SK-N-SH (cell line): ENCODE measurements around the gene INSC. TPM values are rescaled to one million over a fixed set of nuclear protein-coding genes. Genes with fewer than 3 reads are reported as not detected.

Experiments
- CTCF ChIA-PET: fragments of 300-600, 350-600 bp; formaldehyde crosslinking; extraction: SDS; loops from one replicate; lab custom pipeline; 2021; lab: Yijun Ruan, JAX
- POLR2A ChIA-PET: fragments of 350-600 bp; sonication (Branson Sonifier 250); formaldehyde crosslinking; extraction: SDS; loops from one replicate; lab custom pipeline; 2020; ENCODE audit warnings: antibody characterized with exemption, inconsistent platforms; lab: Yijun Ruan, JAX
- DNase-seq: peaks from one replicate; pipeline ENCODE4 v3.0.0; 2012
- H2AFZ ChIP-seq: fragments of 200-600 bp; sonication (generic); 2 replicates; pipeline ENCODE4 v1.8.1; 2016; ENCODE audit warnings: antibody characterized with exemption, mild to moderate bottlenecking, low read depth
- H3F3A ChIP-seq: fragments of 200-600 bp; sonication (generic); replicated peaks from 2 replicates; pipeline ENCODE3; 2016; ENCODE audit warnings: antibody characterized with exemption, mild to moderate bottlenecking; ENCODE audit not compliant: insufficient read depth
- H3K27ac ChIP-seq, 2 experiments: fragments of 200-500 bp in 1 of 2; fragments of 200-600 bp in 1 of 2; sonication (Bioruptor generic) in 1 of 2; sonication (generic), shearing (Covaris generic) in 1 of 2; 2 replicates each; pipeline versions ENCODE4 v1.5.1 to v1.6.1; 2014 to 2016; ENCODE audit warnings: low read depth in 2 of 2, inconsistent platforms in 1 of 2, low read length in 1 of 2, mild to moderate bottlenecking in 1 of 2, mixed read lengths in 1 of 2
- H3K27me3 ChIP-seq: fragments of 200-600 bp; sonication (generic), shearing (Covaris generic); 2 replicates; pipeline ENCODE4 v1.6.1; 2016; ENCODE audit warnings: mixed run types; ENCODE audit not compliant: insufficient read depth
- H3K36me3 ChIP-seq, 2 experiments: fragments of 200-500 bp in 1 of 2; fragments of 200-600 bp in 1 of 2; sonication (Bioruptor generic) in 1 of 2; sonication (generic) in 1 of 2; replicated peaks in 1 of 2; 2 replicates each; pipeline versions ENCODE3 to v1.5.1; 2014 to 2016; ENCODE audit warnings: low read length in 1 of 2, mild to moderate bottlenecking in 1 of 2; ENCODE audit not compliant: insufficient read depth in 2 of 2, control insufficient read depth in 1 of 2
- H3K4me1 ChIP-seq, 2 experiments: fragments of 200-500 bp in 1 of 2; fragments of 200-600 bp in 1 of 2; sonication (Bioruptor generic) in 1 of 2; sonication (generic), shearing (Covaris generic) in 1 of 2; 2 replicates each; pipeline versions ENCODE4 v1.5.1 to v1.6.1; 2014 to 2016; ENCODE audit warnings: low read depth in 1 of 2, low read length in 1 of 2, mixed run types in 1 of 2; ENCODE audit not compliant: insufficient read depth in 2 of 2, control insufficient read depth in 1 of 2
- H3K4me2 ChIP-seq: fragments of 200-600 bp; sonication (generic), shearing (Covaris generic); 2 replicates; pipeline ENCODE4 v1.6.1; 2017; ENCODE audit warnings: mixed run types
- H3K4me3 ChIP-seq, 2 experiments: fragments of 200-500 bp in 1 of 2; fragments of 200-600 bp in 1 of 2; sonication (Bioruptor generic) in 1 of 2; sonication (generic), shearing (Covaris generic) in 1 of 2; 2 replicates each; pipeline versions ENCODE4 v1.5.1 to v1.8.1; 2014 to 2016; ENCODE audit warnings: low read depth in 2 of 2, inconsistent platforms in 1 of 2, low read length in 1 of 2, mild to moderate bottlenecking in 1 of 2, mixed read lengths in 1 of 2, moderate library complexity in 1 of 2
- H3K79me2 ChIP-seq: fragments of 200-600 bp; sonication (generic); 2 replicates; pipeline ENCODE4 v1.8.1; 2017; ENCODE audit warnings: mild to moderate bottlenecking; ENCODE audit not compliant: insufficient read depth
- H3K9ac ChIP-seq: fragments of 200-600 bp; sonication (generic); 2 replicates; pipeline ENCODE4 v1.6.1; 2017; ENCODE audit warnings: mixed run types
- H3K9me2 ChIP-seq: fragments of 200-600 bp; sonication (generic); 2 replicates; pipeline ENCODE4 v1.6.1; 2017; ENCODE audit warnings: mixed run types
- H3K9me3 ChIP-seq: fragments of 200-600 bp; sonication (generic); 2 replicates; pipeline ENCODE4 v1.6.1; 2017; ENCODE audit warnings: mixed run types, mild to moderate bottlenecking, moderate library complexity
- H4K20me1 ChIP-seq: fragments of 200-600 bp; sonication (generic); 2 replicates; pipeline ENCODE4 v1.6.1; 2017; ENCODE audit warnings: mild to moderate bottlenecking, mixed run types; ENCODE audit not compliant: insufficient read depth
- EP300 ChIP-seq, 2 experiments: IDR thresholded peaks; 2 replicates each; pipeline versions ENCODE4 v1.4.0 to v1.6.1; 2012; ENCODE audit warnings: borderline replicate concordance in 1 of 2, low read depth in 1 of 2, low read length in 1 of 2
- EZH2phosphoT487 ChIP-seq: fragments of 200-600 bp; sonication (generic); IDR thresholded peaks from 2 replicates; pipeline ENCODE4 v1.6.1; 2017; ENCODE audit warnings: low read depth, mixed run types, mild to moderate bottlenecking, antibody characterized with exemption, moderate library complexity, borderline replicate concordance
- GATA2 ChIP-seq: sonication (generic); formaldehyde crosslinking; IDR thresholded peaks from 2 replicates; pipeline ENCODE4 v1.5.0; 2020; ENCODE audit warnings: mild to moderate bottlenecking, missing genetic modification reagents
- IRF3 ChIP-seq: fragments of 150-350 bp; IDR thresholded peaks from 2 replicates; pipeline ENCODE4 v1.6.1; 2016; ENCODE audit warnings: mild to moderate bottlenecking, low read depth, low read length
- MAX ChIP-seq: IDR thresholded peaks from 2 replicates; pipeline ENCODE4 v1.4.0; 2012; ENCODE audit warnings: low read depth
- MEF2A ChIP-seq: IDR thresholded peaks from 2 replicates; pipeline ENCODE4 v1.4.0; 2012; ENCODE audit warnings: low read depth, borderline replicate concordance
- POLR2AphosphoS5 ChIP-seq: IDR thresholded peaks from 2 replicates; pipeline ENCODE4 v1.6.1; 2012; ENCODE audit warnings: low read depth, low read length
- REST ChIP-seq: IDR thresholded peaks from 2 replicates; pipeline ENCODE4 v1.6.1; 2012; ENCODE audit warnings: mild to moderate bottlenecking, low read depth, low read length, moderate library complexity
- RFX5 ChIP-seq: IDR thresholded peaks from 2 replicates; pipeline ENCODE4 v1.6.1; 2012; ENCODE audit warnings: mild to moderate bottlenecking, improper control_type of control experiment, low read length
- SIN3A ChIP-seq: IDR thresholded peaks from 2 replicates; pipeline ENCODE4 v1.6.1; 2012; ENCODE audit warnings: low read depth, mild to moderate bottlenecking, low read length, moderate library complexity, borderline replicate concordance
- TEAD4 ChIP-seq: IDR thresholded peaks from 2 replicates; pipeline ENCODE4 v1.4.0; 2012; ENCODE audit warnings: mild to moderate bottlenecking, borderline replicate concordance; ENCODE audit not compliant: insufficient read depth
- USF1 ChIP-seq: IDR thresholded peaks from 2 replicates; pipeline ENCODE4 v1.4.0; 2012; ENCODE audit warnings: low read depth, borderline replicate concordance
- WGBS: methylation state at CpG from one replicate; pipeline ENCODE4 v1.1.6; 2017; ENCODE audit warnings: low lambda C conversion rate; 5-methylcytosine and 5-hydroxymethylcytosine counted together
- polyA plus RNA-seq, 3 experiments: library from polyadenylated mRNA; depleted of rRNA; stranded (reverse); fragments of >200 nt; gene quantifications; 2 replicates each; pipeline ENCODE4 v1.2.3, GENCODE V29; 2012

Gene INSC
- polyA plus RNA-seq, 1 of the 3 experiments (the other 2 are of a cell fraction) = not detected

- Histone ChIP-seq H3K4me1 (no peaks in the 10 kb centered on the region), H3K9ac (no peak overlapping the region), H4K20me1 (no peaks in the 10 kb centered on the region), H3K27me3 (no peaks in the 10 kb centered on the region), H3K36me3 (no peaks in the 10 kb centered on the region), H3K27ac (no peak overlapping the region), H3K9me3 (no peaks in the 10 kb centered on the region), H3F3A (no peaks in the 10 kb centered on the region)
- CTCF ChIA-PET = interaction anchor here (1.3 to 2.5 kb wide), 3 partner anchors 19 to 281 kb away, joined by 4 to 7 read pairs (median 6); no protein-coding TSS in a partner anchor
- WGBS = 25% methylated on average over 1 of the region's 1 CpG
- DNase-seq = no peak
- POLR2A ChIA-PET = no interaction called here
- TF ChIP-seq SIN3A (no peak), EP300 (IDR thresholded peaks at IDR 0.05; ENCODE audit: borderline replicate concordance in 1 of 2, low read depth in 1 of 2, low read length in 1 of 2) (no peak), REST (no peak), TEAD4 (no peak), GATA2 (CRISPR knock-in tag) (no peak), MEF2A (no peak), IRF3 (no peak), USF1 (no peak), MAX (no peak), POLR2AphosphoS5 (no peak), EZH2phosphoT487 (no peak), RFX5 (no peak)
- TF ChIP-seq, all 33 proteins: peak for 0
- Histone ChIP-seq H2AFZ (no peak overlapping the region), H3K4me2 (no peak overlapping the region), H3K79me2 (no peaks in the 10 kb centered on the region), H3K9me2 (no peaks in the 10 kb centered on the region), H3K4me3 (no peak overlapping the region)
Observed at GRCh38 chr11:15189189-15189588, 74.5 kb downstream of the INSC start.
